PC-9 (cell line): ENCODE results near the gene SNX33. TPM values are rescaled to one million over a fixed set of nuclear protein-coding genes. Genes with fewer than 3 reads are reported as not detected.
"Not testable (repeated sequence)": the region's sequence is repeated elsewhere in the genome, so short reads cannot be mapped to it uniquely, and the experiment has no call there.

Source experiments
- BruUV-seq: library from RNA; stranded (reverse); fragments of 400-500 nt; replicated peaks from 2 replicates; lab custom pipeline; 2021; lab: Mats Ljungman, UMichigan
- CTCF ChIA-PET: fragments of 300-600 bp; sonication (Branson Sonifier 250); formaldehyde crosslinking; loops from one replicate; lab custom pipeline; 2022; ENCODE audit warnings: antibody characterized with exemption; lab: Charles Lee
- POLR2A ChIA-PET: fragments of 300-600 bp; sonication (Branson Sonifier 250); formaldehyde crosslinking; loops from one replicate; lab custom pipeline; 2022; ENCODE audit warnings: antibody characterized with exemption; ENCODE audit not compliant: unreplicated experiment; lab: Charles Lee
- DNase-seq, 2 experiments: peaks; one replicate each; pipeline versions ENCODE4 v3.0.0 to v3.0.0-alpha.2; 2015 to 2022; ENCODE audit warnings: mixed read lengths in 1 of 2
- H2AFZ ChIP-seq: fragments of 200-600 bp; sonication (generic); 2 replicates; pipeline ENCODE4 v1.8.1; 2017; ENCODE audit warnings: antibody characterized with exemption
- H3F3A ChIP-seq: fragments of 200-600 bp; sonication (generic); 2 replicates; pipeline ENCODE4 v1.8.1; 2017; ENCODE audit warnings: antibody characterized with exemption, mild to moderate bottlenecking, low read depth; ENCODE audit not compliant: insufficient read depth
- H3K27ac ChIP-seq: fragments of 200-600 bp; sonication (generic); 2 replicates; pipeline ENCODE4 v1.6.1; 2016; ENCODE audit warnings: mixed run types
- H3K27me3 ChIP-seq: fragments of 200-600 bp; sonication (generic); 2 replicates; pipeline ENCODE4 v1.6.1; 2016; ENCODE audit warnings: low read depth, mixed run types; ENCODE audit not compliant: insufficient read depth
- H3K36me3 ChIP-seq: fragments of 200-600 bp; sonication (generic); 2 replicates; pipeline ENCODE4 v1.6.1; 2016; ENCODE audit warnings: low read depth, mixed run types
- H3K4me1 ChIP-seq: fragments of 200-600 bp; sonication (generic); replicated peaks from 2 replicates; pipeline ENCODE4 v1.6.1; 2016; ENCODE audit warnings: mixed run types; ENCODE audit not compliant: insufficient read depth
- H3K4me2 ChIP-seq: fragments of 200-600 bp; sonication (generic); 2 replicates; pipeline ENCODE4 v1.6.1; 2017; ENCODE audit warnings: mixed run types
- H3K4me3 ChIP-seq: fragments of 200-600 bp; sonication (generic); 2 replicates; pipeline ENCODE4 v1.6.1; 2016; ENCODE audit warnings: mixed run types
- H3K79me2 ChIP-seq: fragments of 200-600 bp; sonication (generic); 2 replicates; pipeline ENCODE4 v1.6.1; 2017; ENCODE audit warnings: low read depth, mixed run types
- H3K9me2 ChIP-seq: fragments of 200-600 bp; sonication (generic); 2 replicates; pipeline ENCODE4 v1.8.1; 2017; ENCODE audit warnings: mild to moderate bottlenecking; ENCODE audit not compliant: insufficient read depth
- H3K9me3 ChIP-seq: fragments of 200-600 bp; sonication (generic); 2 replicates; pipeline ENCODE4 v1.8.1; 2016; ENCODE audit warnings: low read depth; ENCODE audit not compliant: insufficient read depth
- H4K20me1 ChIP-seq: fragments of 200-600 bp; sonication (generic); 2 replicates; pipeline ENCODE4 v1.8.1; 2017; ENCODE audit not compliant: insufficient read depth
- EZH2 ChIP-seq: fragments of 200-600 bp; sonication (generic); IDR thresholded peaks from 2 replicates; pipeline ENCODE4 v1.8.0; 2017; ENCODE audit warnings: antibody characterized with exemption, low read depth
- intact Hi-C: fragments of 100-400 bp; cut with micrococcal nuclease; formaldehyde crosslinking; loops from one replicate; pipeline ENCODE4 v1.10.0; 2022; ENCODE audit not compliant: unreplicated experiment
- total RNA-seq: library from RNA; stranded (reverse); gene quantifications from 2 replicates; pipeline ENCODE4 v1.2.3, GENCODE V29; 2021
- TF ChIP-seq, protein P1 (sequence below): fragments of 200-600 bp; sonication (generic); conservative IDR thresholded peaks from 2 replicates; pipeline ENCODE4 v1.6.1; 2017; ENCODE audit warnings: mixed run types, antibody characterized with exemption, mild to moderate bottlenecking, moderate library complexity

SNX33 gene
- total RNA-seq, 1 experiment from 2014 or later: 27.8 TPM

DNA sequence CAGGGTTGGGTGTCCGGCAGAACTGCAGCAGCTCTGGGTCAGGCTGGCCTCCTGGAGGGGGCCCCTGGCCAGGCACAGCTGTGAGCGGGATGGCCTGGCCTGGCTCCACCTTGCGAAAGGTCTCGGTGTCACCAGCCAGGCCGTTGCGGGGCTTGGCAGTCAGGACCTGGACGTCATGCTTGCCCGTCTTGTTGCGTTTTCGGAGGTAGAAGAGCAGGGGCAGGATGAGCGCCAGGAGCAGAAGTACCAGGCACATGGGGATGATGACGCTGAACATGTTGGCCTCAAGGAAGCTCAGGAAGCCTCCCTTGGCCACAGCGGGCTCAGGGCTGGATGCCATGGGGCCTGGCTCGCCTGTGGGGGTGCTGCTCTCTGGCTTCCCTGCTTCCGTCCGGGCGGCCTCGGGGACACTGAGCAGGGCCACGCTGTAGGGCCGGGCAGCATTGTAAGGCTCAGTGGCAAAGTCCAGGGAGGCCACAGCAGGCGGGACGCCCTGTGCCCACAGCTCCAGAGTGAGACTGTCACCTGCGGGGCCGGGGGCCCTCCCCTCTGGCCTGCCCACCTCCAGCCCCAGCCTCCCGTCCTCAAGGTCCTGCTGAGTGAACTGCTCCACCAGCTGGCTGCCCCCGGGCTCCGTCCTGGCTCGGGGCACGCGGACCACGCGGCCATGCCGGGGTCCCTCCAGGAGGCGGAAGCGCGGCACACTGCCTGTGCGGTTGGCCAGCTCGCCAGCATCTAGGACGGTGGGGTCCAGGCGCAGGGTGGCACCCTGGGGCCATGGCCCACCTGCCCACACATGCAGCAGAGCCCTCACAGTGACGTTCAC is 28.1 kb downstream of the SNX33 start:
- no peak overlapping the region for H2AFZ ChIP-seq
- no peaks in the 10 kb centered on the region for H3K9me3 ChIP-seq
- H3K36me3 ChIP-seq: no peaks in the 10 kb centered on the region
- no peaks in the 10 kb centered on the region for H4K20me1 ChIP-seq
- CTCF ChIA-PET: interaction anchor here (0.6 kb wide), 1 partner anchor 8 kb away, joined by 5 read pairs; no protein-coding TSS in a partner anchor
- H3K4me2 ChIP-seq: no peak overlapping the region
- no peak for TF ChIP-seq EZH2
- TF ChIP-seq, protein P1, sequence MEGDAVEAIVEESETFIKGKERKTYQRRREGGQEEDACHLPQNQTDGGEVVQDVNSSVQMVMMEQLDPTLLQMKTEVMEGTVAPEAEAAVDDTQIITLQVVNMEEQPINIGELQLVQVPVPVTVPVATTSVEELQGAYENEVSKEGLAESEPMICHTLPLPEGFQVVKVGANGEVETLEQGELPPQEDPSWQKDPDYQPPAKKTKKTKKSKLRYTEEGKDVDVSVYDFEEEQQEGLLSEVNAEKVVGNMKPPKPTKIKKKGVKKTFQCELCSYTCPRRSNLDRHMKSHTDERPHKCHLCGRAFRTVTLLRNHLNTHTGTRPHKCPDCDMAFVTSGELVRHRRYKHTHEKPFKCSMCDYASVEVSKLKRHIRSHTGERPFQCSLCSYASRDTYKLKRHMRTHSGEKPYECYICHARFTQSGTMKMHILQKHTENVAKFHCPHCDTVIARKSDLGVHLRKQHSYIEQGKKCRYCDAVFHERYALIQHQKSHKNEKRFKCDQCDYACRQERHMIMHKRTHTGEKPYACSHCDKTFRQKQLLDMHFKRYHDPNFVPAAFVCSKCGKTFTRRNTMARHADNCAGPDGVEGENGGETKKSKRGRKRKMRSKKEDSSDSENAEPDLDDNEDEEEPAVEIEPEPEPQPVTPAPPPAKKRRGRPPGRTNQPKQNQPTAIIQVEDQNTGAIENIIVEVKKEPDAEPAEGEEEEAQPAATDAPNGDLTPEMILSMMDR: no peak
- no peaks in the 10 kb centered on the region for H3K9me2 ChIP-seq
- intact Hi-C loops: no loop called here
- H3K27me3 ChIP-seq: no peaks in the 10 kb centered on the region
- H3K4me1 ChIP-seq: peaks cover 42% of the 10 kb centered on the region
- no peak for DNase-seq
- H3F3A ChIP-seq: peaks cover 35% of the 10 kb centered on the region
- no peak overlapping the region for H3K27ac ChIP-seq
- H3K79me2 ChIP-seq: peaks cover 10% of the 10 kb centered on the region; the same call in 1 of the 2 replicates
- BruUV-seq: no TSS peak
- POLR2A ChIA-PET: no interaction called here
- no peak overlapping the region for H3K4me3 ChIP-seq

DNA sequence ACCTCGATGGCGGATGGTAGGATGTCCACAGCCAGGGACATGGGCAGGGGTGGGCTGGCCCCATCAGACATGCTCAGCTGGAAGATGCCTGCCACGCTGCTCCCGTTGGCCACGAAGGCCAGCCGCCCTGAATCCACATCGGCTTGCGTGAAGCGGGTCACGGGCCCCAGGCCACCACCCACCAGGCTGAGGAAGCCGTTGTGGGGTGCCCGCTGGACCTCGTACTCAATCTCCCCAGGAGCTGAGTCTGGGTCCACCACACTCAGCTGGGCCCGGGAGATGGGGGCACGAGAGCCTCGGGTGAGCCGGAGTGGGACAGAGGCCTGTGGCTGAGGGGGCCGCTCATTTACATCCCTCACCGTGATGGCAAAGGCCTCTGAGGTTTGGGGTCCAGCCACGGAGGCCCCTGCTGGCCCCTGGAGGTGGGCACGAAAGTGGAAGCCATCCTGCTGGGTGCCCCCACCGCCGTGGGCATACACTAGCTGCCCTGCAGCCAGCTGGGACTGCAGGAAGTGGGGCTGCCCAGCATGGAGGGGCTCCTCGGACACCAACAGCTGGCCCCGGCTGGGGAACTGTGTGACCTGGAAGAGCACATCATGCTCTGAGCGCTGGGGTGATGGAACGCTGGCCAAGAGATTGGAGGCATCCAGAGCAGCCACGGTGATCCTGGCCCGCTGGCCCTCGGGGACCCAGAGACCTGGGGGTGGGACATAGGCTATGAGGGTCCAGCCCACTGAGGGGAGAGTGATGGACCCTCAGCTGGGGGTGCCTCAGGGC is 29.2 kb downstream of the SNX33 start:
- CTCF ChIA-PET: no interaction called here
- Histone ChIP-seq H3K4me1 (peaks cover 31% of the 10 kb centered on the region), H3K27me3 (no peaks in the 10 kb centered on the region), H4K20me1 (no peaks in the 10 kb centered on the region), H3K4me3 (no peak overlapping the region), H3F3A (peaks cover 25% of the 10 kb centered on the region), H3K36me3 (no peaks in the 10 kb centered on the region), H2AFZ (no peak overlapping the region), H3K79me2 (0 out of 2 replicates have a peak, but pooled peaks cover 6% of the 10 kb centered on the region), H3K9me2 (no peaks in the 10 kb centered on the region), H3K9me3 (no peaks in the 10 kb centered on the region), H3K27ac (no peak overlapping the region), H3K4me2 (no peak overlapping the region)
- TF ChIP-seq, protein P1: no peak
- no peak for TF ChIP-seq EZH2
- BruUV-seq: no TSS peak
- POLR2A ChIA-PET: no interaction called here
- intact Hi-C loops: no loop called here
- DNase-seq: no peak

DNA sequence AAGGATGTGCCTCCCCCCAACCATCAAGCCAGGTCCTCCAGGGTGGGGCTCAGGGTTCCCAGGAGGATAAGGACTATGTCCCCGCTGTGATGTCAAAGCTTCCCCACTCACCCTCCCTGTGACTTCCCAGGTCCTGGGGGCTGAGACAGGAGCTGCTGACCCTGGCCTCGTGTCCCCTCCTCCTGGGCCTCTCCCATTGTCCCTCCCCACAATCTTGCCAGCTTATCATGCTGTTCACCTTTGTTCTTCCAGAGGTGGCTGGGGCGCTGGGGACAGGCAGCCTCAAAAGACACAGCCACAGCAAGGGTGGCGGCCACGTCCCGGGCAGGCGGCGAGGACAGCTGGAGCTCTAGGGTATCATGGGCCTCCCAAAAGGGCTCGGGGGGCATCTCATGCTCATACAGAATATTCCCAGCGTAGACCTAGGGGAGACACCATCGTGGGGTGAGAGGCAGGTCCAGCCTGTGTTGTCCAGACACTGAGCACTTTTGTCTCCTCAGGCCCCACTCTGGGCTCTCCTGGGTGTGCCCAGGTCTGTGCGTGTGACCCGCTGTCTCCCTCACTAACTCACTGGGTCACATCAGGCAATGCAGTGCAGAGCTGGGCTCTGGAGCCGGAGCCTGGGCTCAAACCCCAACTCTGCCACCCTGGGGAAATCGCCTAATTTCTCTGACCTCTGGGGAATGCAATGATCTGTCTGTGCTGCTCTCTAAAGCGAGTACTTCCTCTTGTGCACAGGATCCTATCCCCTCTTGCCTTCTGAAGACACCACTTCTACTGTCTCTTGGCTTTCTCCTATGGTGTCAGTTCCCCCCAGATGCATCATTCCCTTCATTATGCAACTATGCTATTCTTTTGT is 30.0 kb downstream of the SNX33 start:
- no peak for DNase-seq
- Histone ChIP-seq H3K36me3 (no peaks in the 10 kb centered on the region), H3K9me3 (no peaks in the 10 kb centered on the region), H3K4me2 (no peak overlapping the region), H2AFZ (no peak overlapping the region), H3K4me1 (peaks cover 23% of the 10 kb centered on the region), H3K79me2 (0 out of 2 replicates have a peak, but pooled peaks cover 6% of the 10 kb centered on the region), H4K20me1 (no peaks in the 10 kb centered on the region), H3K9me2 (no peaks in the 10 kb centered on the region), H3K27me3 (no peaks in the 10 kb centered on the region), H3K4me3 (no peak overlapping the region), H3F3A (peaks cover 17% of the 10 kb centered on the region), H3K27ac (no peak overlapping the region)
- no TSS peak for BruUV-seq
- intact Hi-C loops: no loop called here
- ChIA-PET POLR2A (no interaction called here), CTCF (no interaction called here)
- no peak for TF ChIP-seq EZH2
- TF ChIP-seq, protein P1: no peak

DNA sequence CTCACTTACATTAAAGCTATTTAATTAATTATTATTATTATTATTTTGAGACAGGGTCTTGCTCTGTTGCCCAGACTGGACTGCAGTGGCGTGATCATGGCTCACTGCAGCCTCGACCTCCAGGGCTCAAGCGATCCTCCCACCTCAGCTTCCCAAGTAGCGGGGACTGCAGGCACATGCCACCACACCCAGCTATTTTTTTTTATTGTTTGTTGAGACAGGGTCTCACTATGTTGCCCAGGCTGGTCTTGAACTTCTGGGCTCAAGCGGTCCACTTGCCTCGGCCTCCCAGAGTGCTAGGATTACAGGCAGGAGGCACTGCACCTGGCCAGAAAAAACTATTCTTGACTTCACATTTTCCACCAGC is 30.6 kb downstream of the SNX33 start:
- H4K20me1 ChIP-seq, H3K27me3 ChIP-seq, H3K36me3 ChIP-seq, intact Hi-C loops, DNase-seq, H3K79me2 ChIP-seq, BruUV-seq, H3K9me2 ChIP-seq, H3K4me2 ChIP-seq, CTCF ChIA-PET, H3K9me3 ChIP-seq, H3K4me3 ChIP-seq, H3K27ac ChIP-seq, H2AFZ ChIP-seq: not testable (repeated sequence)
- Histone ChIP-seq H3F3A (peaks cover 10% of the 10 kb centered on the region), H3K4me1 (peaks cover 16% of the 10 kb centered on the region)
- POLR2A ChIA-PET: interaction anchor here (0.6 kb wide), 1 partner anchor 12 kb away, joined by 4 read pairs; no protein-coding TSS in a partner anchor
